ENCODE measurements around the gene ENO2. TPM values are rescaled to one million over a fixed set of nuclear protein-coding genes. Genes with fewer than 3 reads are reported as not detected.
"Not testable (repeated sequence)": the region's sequence is repeated elsewhere in the genome, so short reads cannot be mapped to it uniquely, and the experiment has no call there.

Gene ENO2
- total RNA-seq, 1 experiment from 2014 or later = 1.8 TPM

DNA sequence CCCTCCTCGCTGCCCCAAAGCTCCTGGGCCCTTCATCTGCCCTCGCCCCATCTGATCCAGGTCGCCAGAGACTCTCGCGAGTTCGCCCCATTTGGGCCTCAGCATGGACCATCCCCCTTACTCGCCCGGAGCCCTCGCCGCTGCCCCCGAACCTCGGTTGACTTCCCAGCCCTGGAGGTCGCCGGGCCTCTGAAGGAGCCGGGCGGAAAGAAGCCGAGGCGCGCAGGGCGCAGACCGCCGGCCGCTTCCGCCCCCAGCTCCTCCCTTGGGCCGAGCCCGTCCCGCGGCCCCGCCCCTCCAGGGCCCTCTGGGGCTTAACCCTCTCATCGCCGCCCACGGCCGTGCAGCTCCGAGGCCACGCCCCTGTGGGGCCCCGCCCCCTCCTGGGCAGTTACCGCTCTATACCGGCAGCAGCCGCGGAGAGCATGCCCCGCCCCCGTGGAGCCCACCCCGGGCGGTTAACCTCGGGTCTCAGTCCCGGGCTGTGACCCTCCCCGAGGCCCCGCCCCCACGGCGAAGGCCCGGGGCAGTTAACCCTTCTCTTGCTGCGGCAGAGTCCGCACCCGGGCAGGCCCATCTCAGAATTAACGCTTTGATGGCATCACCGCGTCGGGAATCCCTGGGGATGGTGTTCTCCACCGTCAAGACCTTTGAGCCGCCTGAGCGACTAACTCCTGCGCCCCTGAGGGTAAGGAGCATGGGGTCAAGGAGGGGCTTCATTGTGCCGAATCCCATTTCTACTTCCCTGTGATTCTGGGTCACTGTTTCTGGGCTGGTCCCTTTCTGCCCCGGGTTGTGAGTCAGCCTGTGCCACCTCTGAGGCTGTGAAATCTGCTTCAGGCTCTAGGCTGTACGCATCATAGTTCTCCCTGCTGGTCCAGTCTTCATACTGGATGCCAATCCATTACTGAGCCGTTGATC lies 41.0 kb upstream of the ENO2 start, which contains the start of gene SPSB2:
Gene SPSB2 (minus strand): TSS at position 210 of the 921 bp plus-strand sequence. CDS start 402 bp downstream, outside the sequence.
- DNase-seq = peak; percentile 98 to 99
- Histone ChIP-seq H3K4me1 (peaks cover 10% of the 10 kb centered on the region; the same call in 1 of the 2 replicates), H3K27ac (peak within 1 kb of the TSS; percentile 2; the same call in 1 of the 2 replicates)

DNA sequence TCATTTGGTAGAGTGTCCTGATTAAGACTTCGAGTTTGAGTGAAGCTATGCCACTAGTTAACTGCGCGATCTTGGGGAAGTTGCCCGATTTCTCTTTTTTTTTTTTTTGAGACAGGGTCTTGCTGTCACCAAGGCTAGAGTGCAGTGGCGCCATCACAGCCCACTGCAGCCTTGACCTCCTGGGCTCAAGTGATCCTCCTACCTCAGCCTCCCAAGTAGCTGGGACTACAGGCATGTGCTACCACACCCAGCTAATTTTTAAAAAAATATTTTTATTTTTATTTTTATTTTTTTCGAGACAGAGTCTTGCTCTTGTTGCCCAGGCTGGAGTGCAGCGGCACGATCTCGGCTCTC lies 40.4 kb upstream of the ENO2 start:
- H3K27me3 ChIP-seq; DNase-seq; H3K9me3 ChIP-seq (replicated peaks); H3K4me1 ChIP-seq; H3K27ac ChIP-seq: not testable (repeated sequence)
- peaks cover 38% of the 10 kb centered on the region for H3K36me3 ChIP-seq
- peak overlapping the region; percentile 63 for H3K4me3 ChIP-seq

More for the DNA sequence above, 41.0 kb upstream of the ENO2 start, which contains the start of gene SPSB2:
- H3K36me3 ChIP-seq = peaks cover 41% of the 10 kb centered on the region
- no peaks in the 10 kb centered on the region for H3K9me3 ChIP-seq (replicated peaks)
- H3K4me3 ChIP-seq = peak within 1 kb of the TSS; percentile 63
- H3K27me3 ChIP-seq = no peaks in the 10 kb centered on the region

DNA sequence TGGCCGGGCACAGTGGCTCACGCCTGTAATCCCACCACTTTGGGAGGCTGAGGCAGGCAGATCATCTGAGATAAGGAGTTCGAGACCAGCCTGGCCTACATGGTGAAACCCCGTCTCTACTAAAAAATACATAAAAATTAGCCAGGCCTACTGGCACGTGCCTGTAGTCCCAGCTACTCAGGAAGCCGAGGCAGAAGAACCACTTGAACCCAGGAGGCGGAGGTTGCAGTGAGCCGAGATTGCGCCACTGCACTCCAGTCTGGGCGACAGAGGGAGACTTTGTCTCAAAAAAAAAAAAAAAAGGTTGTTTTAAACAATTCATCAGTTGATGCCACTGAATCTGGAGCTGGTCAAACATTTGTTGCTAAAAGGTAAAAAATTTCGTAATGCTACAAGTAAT lies 34.6 kb upstream of the ENO2 start:
- not testable (repeated sequence) for DNase-seq; H3K4me3 ChIP-seq; H3K27ac ChIP-seq; H3K4me1 ChIP-seq; H3K27me3 ChIP-seq; H3K9me3 ChIP-seq (replicated peaks)
- peaks cover 10% of the 10 kb centered on the region; the same call in 1 of the 2 replicates for H3K36me3 ChIP-seq

DNA sequence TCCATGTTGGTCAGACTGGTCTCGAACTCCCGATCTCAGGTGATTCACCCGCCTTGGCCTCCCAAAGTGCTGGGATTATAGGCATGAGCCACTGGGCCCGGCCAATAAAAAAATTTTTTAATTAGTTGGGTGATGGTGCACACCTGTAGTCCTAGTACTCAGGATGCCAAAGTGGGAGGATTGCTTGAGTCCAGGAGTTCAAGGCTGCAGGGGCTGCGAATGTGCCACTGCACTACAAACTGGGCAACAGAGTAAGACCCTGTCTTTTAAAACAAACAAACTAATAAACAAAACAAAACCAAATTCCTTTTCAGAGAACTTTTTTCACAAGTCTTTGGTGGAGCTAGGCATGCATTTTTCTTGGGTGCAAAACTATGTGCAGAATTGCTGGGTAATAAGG lies 31.1 kb upstream of the ENO2 start:
- Histone ChIP-seq H3K36me3 (no peaks in the 10 kb centered on the region), H3K27ac (no peak overlapping the region), H3K4me1 (no peaks in the 10 kb centered on the region), H3K27me3 (no peaks in the 10 kb centered on the region), H3K9me3 (replicated peaks) (no peaks in the 10 kb centered on the region), H3K4me3 (no peak overlapping the region)
- DNase-seq = no peak

DNA sequence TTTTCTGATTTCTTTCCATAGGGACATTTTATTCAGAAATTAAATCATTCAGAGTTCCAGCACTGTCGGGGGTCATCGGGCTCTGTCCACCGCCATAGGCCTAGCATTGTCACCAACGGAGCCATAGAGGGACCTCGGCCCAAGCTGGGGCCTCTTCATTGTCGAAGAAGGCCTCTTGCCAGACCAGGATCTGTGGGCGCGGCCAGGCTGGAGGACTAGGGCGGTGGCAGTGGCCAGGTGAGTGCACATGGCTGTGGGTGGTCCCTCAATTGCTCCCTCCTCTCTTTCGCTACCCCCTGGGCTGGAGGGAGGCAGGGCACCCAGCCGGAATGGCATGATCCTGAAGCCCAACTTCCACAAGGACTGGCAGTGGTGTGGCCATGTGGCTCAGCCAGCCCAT lies 30.7 kb upstream of the ENO2 start:
- Histone ChIP-seq H3K27me3 (no peaks in the 10 kb centered on the region), H3K27ac (no peak overlapping the region), H3K36me3 (no peaks in the 10 kb centered on the region), H3K4me1 (no peaks in the 10 kb centered on the region), H3K9me3 (replicated peaks) (no peaks in the 10 kb centered on the region), H3K4me3 (no peak overlapping the region)
- no peak for DNase-seq

DNA sequence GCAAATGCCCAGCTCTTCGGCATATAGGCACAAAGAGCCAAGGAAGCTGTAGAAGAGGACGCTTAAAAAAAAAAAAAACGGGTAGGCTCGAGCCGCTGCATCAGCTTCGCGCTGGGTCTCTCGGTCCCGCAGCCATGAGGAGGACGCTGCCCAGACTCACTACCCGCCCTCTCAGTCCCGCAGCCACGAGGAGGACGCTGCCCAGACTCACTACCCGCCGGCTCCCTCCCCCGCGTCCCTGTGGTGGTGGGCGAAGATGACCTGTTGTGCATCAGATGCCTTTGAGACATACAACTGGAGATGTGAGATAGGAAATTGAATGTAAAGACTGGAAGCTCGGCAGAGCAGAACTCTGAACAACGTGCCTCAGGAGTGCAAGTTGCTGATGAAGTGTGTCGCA lies 29.8 kb upstream of the ENO2 start:
- Histone ChIP-seq H3K27me3 (no peaks in the 10 kb centered on the region), H3K36me3 (no peaks in the 10 kb centered on the region), H3K4me1 (no peaks in the 10 kb centered on the region), H3K27ac (no peak overlapping the region), H3K4me3 (no peak overlapping the region), H3K9me3 (replicated peaks) (no peaks in the 10 kb centered on the region)
- no peak for DNase-seq

DNA sequence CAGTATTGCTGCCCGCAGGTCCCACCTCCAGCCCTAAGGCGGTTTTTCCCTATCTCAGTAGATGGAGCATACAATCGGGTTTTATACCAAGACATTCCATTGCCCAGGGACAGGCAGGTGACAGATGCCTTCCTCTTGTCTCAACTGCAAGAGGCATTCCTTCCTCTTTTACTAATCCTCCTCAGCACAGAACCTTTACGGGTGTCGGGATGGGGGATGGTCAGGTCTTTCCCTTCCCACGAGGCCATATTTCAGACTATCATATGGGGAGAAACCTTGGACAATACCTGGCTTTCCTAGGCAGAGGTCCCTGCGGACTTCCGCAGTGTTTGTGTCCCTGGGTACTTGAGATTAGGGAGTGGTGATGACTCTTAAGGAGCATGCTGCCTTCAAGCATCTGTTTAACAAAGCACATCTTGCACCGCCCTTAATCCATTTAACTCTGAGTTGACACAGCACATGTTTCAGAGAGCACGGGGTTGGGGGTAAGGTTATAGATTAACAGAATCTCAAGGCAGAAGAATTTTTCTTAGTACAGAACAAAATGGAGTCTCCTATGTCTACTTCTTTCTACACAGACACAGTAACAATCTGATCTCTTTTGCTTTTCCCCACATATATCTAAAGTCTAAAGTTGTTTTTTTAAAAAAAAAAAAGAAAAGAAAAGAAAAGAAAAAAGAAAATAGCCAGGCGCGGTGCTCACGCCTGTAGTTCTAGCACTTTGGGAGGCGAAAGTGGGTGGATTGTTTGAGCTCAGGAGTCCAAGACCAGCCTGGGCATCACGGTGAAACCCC lies 28.0 kb upstream of the ENO2 start:
- DNase-seq; H3K27me3 ChIP-seq; H3K27ac ChIP-seq; H3K4me3 ChIP-seq; H3K9me3 ChIP-seq (replicated peaks); H3K36me3 ChIP-seq; H3K4me1 ChIP-seq: not testable (repeated sequence)

DNA sequence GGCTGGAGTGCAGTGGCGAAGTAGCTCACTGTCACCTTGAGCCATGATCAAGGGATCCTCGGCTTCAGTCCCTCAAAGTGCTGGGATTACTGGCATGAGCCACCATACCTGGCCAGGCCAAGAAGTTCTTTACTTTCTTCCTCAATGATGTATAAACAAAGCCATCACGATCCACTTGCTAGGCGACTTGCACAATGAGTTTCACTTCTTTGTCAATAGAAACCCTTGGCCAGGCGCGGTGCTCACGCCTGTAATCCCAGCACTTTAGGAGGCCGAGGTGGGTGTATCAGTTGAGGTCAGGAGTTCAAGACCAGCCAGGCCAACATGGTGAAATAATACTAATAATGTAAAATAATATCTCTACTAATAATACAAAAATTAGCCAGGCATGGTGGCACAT lies 26.9 kb upstream of the ENO2 start:
- DNase-seq = no peak
- H3K27me3 ChIP-seq = no peaks in the 10 kb centered on the region
- H3K4me3 ChIP-seq = no peak overlapping the region
- no peaks in the 10 kb centered on the region for H3K36me3 ChIP-seq
- H3K4me1 ChIP-seq = peaks cover 7% of the 10 kb centered on the region
- H3K9me3 ChIP-seq (replicated peaks) = no peaks in the 10 kb centered on the region
- H3K27ac ChIP-seq = no peak overlapping the region

DNA sequence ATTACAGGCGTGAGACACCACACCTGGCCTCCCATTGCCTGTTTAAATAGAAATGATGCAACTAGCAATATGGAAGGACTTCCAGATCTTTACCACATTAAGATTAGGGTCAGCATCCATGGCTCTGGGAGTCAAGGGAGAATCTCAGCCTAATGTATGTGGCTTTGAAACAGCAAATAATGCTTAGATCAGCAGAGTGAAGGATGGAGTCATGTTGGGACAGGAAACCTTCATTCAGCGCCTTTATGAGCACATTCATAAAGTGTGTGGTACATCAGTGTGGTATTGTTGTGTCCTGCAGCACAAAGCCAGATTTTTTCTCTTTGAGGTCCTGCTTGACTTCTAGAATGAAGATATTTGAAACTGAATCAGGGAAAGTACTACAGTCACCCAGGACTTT lies 26.0 kb upstream of the ENO2 start:
- Histone ChIP-seq H3K27ac (no peak overlapping the region), H3K36me3 (no peaks in the 10 kb centered on the region), H3K9me3 (replicated peaks) (no peaks in the 10 kb centered on the region), H3K4me3 (no peak overlapping the region), H3K4me1 (peaks cover 7% of the 10 kb centered on the region), H3K27me3 (no peaks in the 10 kb centered on the region)
- DNase-seq = no peak

DNA sequence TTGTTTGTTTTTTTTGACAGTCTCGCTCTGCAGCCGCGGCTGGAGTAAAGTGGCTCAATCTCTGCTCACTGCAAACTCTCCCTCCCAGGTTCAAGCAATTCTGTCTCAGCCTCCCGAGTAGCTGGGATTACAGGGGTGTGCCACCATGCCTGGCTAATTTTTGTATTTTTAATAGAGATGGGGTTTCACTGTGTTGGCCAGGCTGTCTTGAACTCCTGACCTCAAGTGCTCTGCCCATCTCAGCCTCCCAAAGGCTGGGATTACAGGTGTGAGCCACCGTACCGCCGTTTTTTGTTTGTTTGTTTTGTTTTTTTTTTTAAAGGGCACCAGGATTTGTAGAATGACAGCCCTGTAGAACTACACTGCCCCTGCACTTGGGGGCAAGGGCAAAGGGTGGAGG lies 25.6 kb upstream of the ENO2 start:
- H3K27ac ChIP-seq; H3K9me3 ChIP-seq (replicated peaks); H3K4me3 ChIP-seq; H3K27me3 ChIP-seq; DNase-seq; H3K36me3 ChIP-seq; H3K4me1 ChIP-seq: not testable (repeated sequence)

DNA sequence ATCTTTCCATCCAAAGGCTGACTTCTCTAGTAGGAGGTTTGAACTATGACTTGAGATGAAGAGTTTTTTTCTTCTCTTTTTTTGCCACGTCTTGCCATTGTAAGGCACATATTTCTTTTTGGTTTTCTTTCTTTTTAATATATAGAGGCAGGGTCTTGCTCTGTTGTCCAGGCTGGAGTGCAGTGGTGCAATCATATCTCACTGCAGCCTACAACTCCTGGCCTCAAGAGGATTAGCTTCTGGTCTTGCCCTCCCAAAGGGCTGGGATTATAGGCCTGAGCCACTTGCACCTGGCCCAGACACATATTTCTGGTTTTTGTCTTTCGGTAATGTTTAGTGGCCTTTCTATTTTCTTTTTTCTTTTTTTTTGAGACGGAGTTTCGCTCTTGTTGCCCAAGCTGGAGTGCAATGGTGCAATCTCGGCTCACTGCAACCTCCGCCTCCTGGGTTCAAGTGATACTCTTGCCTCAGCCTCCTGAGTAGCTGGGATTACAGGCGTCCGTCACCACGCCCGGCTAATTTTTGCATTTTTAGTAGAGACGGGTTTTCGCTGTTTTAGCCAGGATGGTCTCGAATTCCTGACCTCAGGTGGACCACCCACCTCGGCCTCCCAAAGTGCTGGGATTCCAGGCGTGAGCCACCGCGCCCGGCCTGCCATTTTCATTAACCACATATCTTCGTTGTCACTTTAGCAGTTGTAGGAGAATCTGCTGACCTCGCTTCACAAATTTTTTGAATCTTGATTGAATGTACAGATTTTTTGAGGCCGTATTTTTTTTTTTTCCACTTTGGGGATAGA lies 24.4 kb upstream of the ENO2 start:
- not testable (repeated sequence) for H3K4me3 ChIP-seq; H3K4me1 ChIP-seq; H3K27me3 ChIP-seq; DNase-seq; H3K36me3 ChIP-seq; H3K9me3 ChIP-seq (replicated peaks)
- peak overlapping the region; percentile 93 for H3K27ac ChIP-seq

DNA sequence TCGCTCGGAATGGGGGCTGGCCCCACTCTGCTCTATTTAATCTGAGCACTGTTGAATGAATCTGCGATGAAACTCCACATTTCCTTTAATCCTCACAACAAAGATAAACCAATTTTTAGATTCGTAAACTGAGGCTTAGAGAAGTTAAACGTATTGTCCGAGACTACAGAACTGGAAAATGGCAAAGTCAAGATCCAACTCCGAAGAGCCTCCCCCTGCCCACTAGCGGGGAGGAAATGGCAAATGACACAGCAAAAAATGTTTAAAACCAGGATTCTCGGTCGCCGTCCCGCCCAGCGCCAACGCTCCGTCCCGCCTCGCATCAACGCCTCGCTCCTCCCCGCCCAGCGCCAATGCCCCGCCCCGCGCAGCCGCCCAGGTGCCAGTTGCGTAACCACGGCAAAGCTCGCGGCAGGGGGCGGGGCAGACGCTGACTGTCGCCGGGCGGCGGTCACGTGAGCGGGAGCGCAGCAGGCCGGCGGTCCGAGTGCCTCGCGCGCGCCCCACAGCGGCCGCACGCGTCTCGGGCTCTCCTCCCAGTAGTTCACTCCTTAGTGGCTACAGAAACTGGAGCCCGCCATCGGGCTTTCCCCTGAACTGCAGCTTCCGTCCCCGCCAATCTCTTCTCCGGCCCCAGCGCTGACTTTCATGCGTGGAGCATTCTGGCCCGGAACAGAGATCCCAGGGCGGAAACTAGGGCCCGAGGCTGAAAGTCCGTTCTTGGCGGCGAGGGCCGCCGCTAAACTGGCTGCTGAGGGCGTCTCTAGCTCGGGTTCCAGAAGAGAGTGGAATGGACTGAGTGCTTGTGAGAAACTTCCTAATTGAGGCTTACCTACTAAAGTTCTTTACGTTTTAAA lies 23.4 kb upstream of the ENO2 start:
- Histone ChIP-seq H3K4me3 (peak overlapping the region; percentile 59), H3K36me3 (no peaks in the 10 kb centered on the region), H3K9me3 (replicated peaks) (no peaks in the 10 kb centered on the region), H3K27ac (peak overlapping the region; percentile 93), H3K4me1 (peaks cover 7% of the 10 kb centered on the region), H3K27me3 (no peaks in the 10 kb centered on the region)
- peak; percentile 97 to 99 for DNase-seq

DNA sequence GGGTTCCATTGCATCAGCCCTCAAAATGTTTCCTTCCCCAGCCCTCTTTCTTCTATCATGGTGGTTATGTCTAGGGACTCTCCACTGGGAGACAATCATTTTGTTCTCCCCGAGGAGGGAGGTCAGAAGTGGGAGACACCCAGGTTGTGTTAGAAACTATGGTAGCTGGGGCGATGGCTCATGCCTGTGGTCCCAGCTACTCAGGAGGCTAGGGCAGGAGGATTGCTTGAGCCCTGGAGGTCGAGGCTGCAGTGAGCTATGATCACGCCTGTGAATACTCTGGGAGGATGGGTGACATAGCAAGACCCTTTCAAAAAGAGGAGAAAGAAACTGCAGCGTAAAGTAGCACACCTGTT lies 22.8 kb upstream of the ENO2 start:
- DNase-seq = no peak
- H3K36me3 ChIP-seq = no peaks in the 10 kb centered on the region
- no peaks in the 10 kb centered on the region for H3K9me3 ChIP-seq (replicated peaks)
- H3K27ac ChIP-seq = peak overlapping the region; percentile 63
- H3K4me3 ChIP-seq = peak overlapping the region; percentile 59
- H3K4me1 ChIP-seq = peaks cover 7% of the 10 kb centered on the region
- no peaks in the 10 kb centered on the region for H3K27me3 ChIP-seq

DNA sequence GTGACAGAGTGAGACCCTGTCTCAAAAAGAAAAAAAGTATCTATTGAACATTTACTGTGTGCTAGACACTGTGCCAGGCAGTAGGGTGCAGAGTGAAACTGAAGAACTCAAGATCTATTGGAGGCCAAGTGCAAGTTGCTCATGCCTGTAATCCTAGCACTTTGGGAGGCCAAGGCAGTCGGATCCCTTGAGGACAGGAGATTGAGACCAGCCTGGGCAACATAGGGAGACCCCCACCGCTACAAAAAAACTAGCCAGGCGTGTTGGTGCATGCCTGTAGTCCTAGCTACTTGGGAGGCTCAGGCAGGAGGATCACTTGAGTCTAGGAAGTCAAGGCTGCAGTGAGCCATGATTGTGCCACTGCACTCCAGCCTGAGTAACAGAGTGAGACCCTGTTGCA lies 21.7 kb upstream of the ENO2 start:
- not testable (repeated sequence) for H3K27me3 ChIP-seq; H3K9me3 ChIP-seq (replicated peaks); H3K36me3 ChIP-seq; H3K4me3 ChIP-seq; H3K4me1 ChIP-seq; H3K27ac ChIP-seq; DNase-seq

Measured in SJCRH30 (cell line).